Activated naive CD8-positive, alpha-beta T cell treated with anti-CD3 and anti-CD28 coated beads, Interleukin-2, amount 50 U/mL, for 24 hours (primary cell): ENCODE measurements around the gene GRIP2.

Source experiments
- ATAC-seq: fragments of 150-1000 bp; cut with Tn5 transposase; one replicate; pipeline ENCODE4 v1.10.0; 2021
- DNase-seq: peaks from one replicate; pipeline ENCODE4 v3.0.0; 2021
- H3K27ac Mint-ChIP-seq: one replicate; pipeline ENCODE4 v1.8.0; 2021; ENCODE audit warnings: mild to moderate bottlenecking, mixed read lengths
- H3K27me3 Mint-ChIP-seq: one replicate; pipeline ENCODE4 v1.8.0; 2021; ENCODE audit warnings: mixed read lengths
- H3K36me3 Mint-ChIP-seq: one replicate; pipeline ENCODE4 v1.8.0; 2021; ENCODE audit warnings: low read depth, mixed read lengths
- H3K4me1 Mint-ChIP-seq: one replicate; pipeline ENCODE4 v1.8.0; 2021; ENCODE audit warnings: mixed read lengths
- H3K4me3 Mint-ChIP-seq: one replicate; pipeline ENCODE4 v1.8.0; 2021; ENCODE audit warnings: mild to moderate bottlenecking, moderate library complexity, mixed read lengths
- H3K9me3 Mint-ChIP-seq: one replicate; pipeline ENCODE4 v1.8.0; 2021; ENCODE audit warnings: mixed read lengths

GRIP2 gene

GRCh38 chr3:14503033-14503705 lies 37.0 kb downstream of the GRIP2 start:
- Mint-ChIP-seq H3K4me1 (peaks cover under 1% of the 10 kb centered on the region), H3K36me3 (no peaks in the 10 kb centered on the region), H3K27me3 (no peaks in the 10 kb centered on the region), H3K27ac (no peak overlapping the region), H3K9me3 (peaks cover 17% of the 10 kb centered on the region), H3K4me3 (no peak overlapping the region)
- ATAC-seq (no peak), DNase-seq (no peak)

GRCh38 chr3:14502472-14502871 lies 37.7 kb downstream of the GRIP2 start:
- H3K4me3 Mint-ChIP-seq: no peak overlapping the region
- no peaks in the 10 kb centered on the region for H3K4me1 Mint-ChIP-seq
- H3K27me3 Mint-ChIP-seq: no peaks in the 10 kb centered on the region
- ATAC-seq: no peak
- H3K9me3 Mint-ChIP-seq: peaks cover 17% of the 10 kb centered on the region
- H3K27ac Mint-ChIP-seq: no peak overlapping the region
- DNase-seq: no peak
- H3K36me3 Mint-ChIP-seq: no peaks in the 10 kb centered on the region

GRCh38 chr3:14497321-14497720 lies 42.8 kb downstream of the GRIP2 start:
- no peak for DNase-seq
- Mint-ChIP-seq H3K4me1 (no peaks in the 10 kb centered on the region), H3K27me3 (no peaks in the 10 kb centered on the region), H3K36me3 (no peaks in the 10 kb centered on the region), H3K9me3 (peaks cover 8% of the 10 kb centered on the region), H3K4me3 (no peak overlapping the region), H3K27ac (no peak overlapping the region)
- ATAC-seq: no peak

- no peaks in the 10 kb centered on the region for H3K36me3 Mint-ChIP-seq
- no peak overlapping the region for H3K4me3 Mint-ChIP-seq
- no peak overlapping the region for H3K27ac Mint-ChIP-seq
- no peaks in the 10 kb centered on the region for H3K27me3 Mint-ChIP-seq
- no peaks in the 10 kb centered on the region for H3K4me1 Mint-ChIP-seq
- DNase-seq (no peak), ATAC-seq (no peak)
- H3K9me3 Mint-ChIP-seq: peaks cover under 1% of the 10 kb centered on the region
Observed at GRCh38 chr3:14496351-14496750, 43.8 kb downstream of the GRIP2 start.

- H3K4me3 Mint-ChIP-seq: no peak overlapping the region
- peaks cover 7% of the 10 kb centered on the region for H3K36me3 Mint-ChIP-seq
- no peak for ATAC-seq
- no peaks in the 10 kb centered on the region for H3K9me3 Mint-ChIP-seq
- no peak overlapping the region for H3K27ac Mint-ChIP-seq
- no peaks in the 10 kb centered on the region for H3K4me1 Mint-ChIP-seq
- DNase-seq: no peak
- no peaks in the 10 kb centered on the region for H3K27me3 Mint-ChIP-seq
Observed at GRCh38 chr3:14494973-14495300, 45.2 kb downstream of the GRIP2 start.

- H3K27me3 Mint-ChIP-seq: no peaks in the 10 kb centered on the region
- H3K27ac Mint-ChIP-seq: no peak overlapping the region
- H3K9me3 Mint-ChIP-seq: no peaks in the 10 kb centered on the region
- H3K4me1 Mint-ChIP-seq: no peaks in the 10 kb centered on the region
- ATAC-seq (no peak), DNase-seq (no peak)
- no peak overlapping the region for H3K4me3 Mint-ChIP-seq
- peaks cover 7% of the 10 kb centered on the region for H3K36me3 Mint-ChIP-seq
Observed at GRCh38 chr3:14494279-14494972, 45.7 kb downstream of the GRIP2 start.

GRCh38 chr3:14492948-14493881 lies 46.9 kb downstream of the GRIP2 start:
- Mint-ChIP-seq H3K27ac (no peak overlapping the region), H3K9me3 (no peaks in the 10 kb centered on the region), H3K27me3 (no peaks in the 10 kb centered on the region), H3K36me3 (peaks cover 7% of the 10 kb centered on the region), H3K4me1 (no peaks in the 10 kb centered on the region), H3K4me3 (no peak overlapping the region)
- DNase-seq: no peak
- no peak for ATAC-seq

GRCh38 chr3:14491396-14492190 lies 48.5 kb downstream of the GRIP2 start:
- H3K36me3 Mint-ChIP-seq: peaks cover 10% of the 10 kb centered on the region
- no peak overlapping the region for H3K27ac Mint-ChIP-seq
- H3K27me3 Mint-ChIP-seq: no peaks in the 10 kb centered on the region
- DNase-seq: no peak
- H3K4me1 Mint-ChIP-seq: no peaks in the 10 kb centered on the region
- no peak for ATAC-seq
- H3K4me3 Mint-ChIP-seq: no peak overlapping the region
- H3K9me3 Mint-ChIP-seq: no peaks in the 10 kb centered on the region

GRCh38 chr3:14490831-14491230 lies 49.3 kb downstream of the GRIP2 start:
- Mint-ChIP-seq H3K4me3 (no peak overlapping the region), H3K27ac (no peak overlapping the region), H3K4me1 (no peaks in the 10 kb centered on the region), H3K27me3 (no peaks in the 10 kb centered on the region), H3K9me3 (no peaks in the 10 kb centered on the region), H3K36me3 (peaks cover 10% of the 10 kb centered on the region)
- ATAC-seq (no peak), DNase-seq (no peak)

GRCh38 chr3:14490255-14490654 lies 49.9 kb downstream of the GRIP2 start:
- Mint-ChIP-seq H3K27ac (no peak overlapping the region), H3K9me3 (no peaks in the 10 kb centered on the region), H3K4me3 (no peak overlapping the region), H3K4me1 (no peaks in the 10 kb centered on the region), H3K27me3 (no peaks in the 10 kb centered on the region), H3K36me3 (peaks cover 10% of the 10 kb centered on the region)
- ATAC-seq: no peak
- DNase-seq: no peak

GRCh38 chr3:14489641-14490040 lies 50.5 kb downstream of the GRIP2 start:
- H3K36me3 Mint-ChIP-seq: peaks cover 14% of the 10 kb centered on the region
- DNase-seq: no peak
- ATAC-seq: no peak
- no peak overlapping the region for H3K4me3 Mint-ChIP-seq
- H3K4me1 Mint-ChIP-seq: no peaks in the 10 kb centered on the region
- no peaks in the 10 kb centered on the region for H3K9me3 Mint-ChIP-seq
- H3K27me3 Mint-ChIP-seq: no peaks in the 10 kb centered on the region
- no peak overlapping the region for H3K27ac Mint-ChIP-seq

- Mint-ChIP-seq H3K4me3 (no peak overlapping the region), H3K9me3 (no peaks in the 10 kb centered on the region), H3K4me1 (no peaks in the 10 kb centered on the region), H3K27me3 (no peaks in the 10 kb centered on the region), H3K36me3 (peaks cover 23% of the 10 kb centered on the region), H3K27ac (peak overlapping the region; percentile 48)
- DNase-seq (no peak), ATAC-seq (no peak)
Observed at GRCh38 chr3:14488286-14489041, 51.7 kb downstream of the GRIP2 start.

- Mint-ChIP-seq H3K9me3 (no peaks in the 10 kb centered on the region), H3K27me3 (no peaks in the 10 kb centered on the region), H3K36me3 (peaks cover 29% of the 10 kb centered on the region), H3K27ac (no peak overlapping the region), H3K4me3 (no peak overlapping the region), H3K4me1 (no peaks in the 10 kb centered on the region)
- DNase-seq (no peak), ATAC-seq (no peak)
Observed at GRCh38 chr3:14487821-14488220, 52.3 kb downstream of the GRIP2 start.

GRCh38 chr3:14487086-14487485 lies 53.1 kb downstream of the GRIP2 start:
- ATAC-seq (no peak), DNase-seq (no peak)
- H3K27ac Mint-ChIP-seq: no peak overlapping the region
- H3K27me3 Mint-ChIP-seq: no peaks in the 10 kb centered on the region
- peaks cover 29% of the 10 kb centered on the region for H3K36me3 Mint-ChIP-seq
- no peak overlapping the region for H3K4me3 Mint-ChIP-seq
- no peaks in the 10 kb centered on the region for H3K9me3 Mint-ChIP-seq
- H3K4me1 Mint-ChIP-seq: no peaks in the 10 kb centered on the region
